Amygdala (tissue), 56 donors: ENCODE data around the gene FAM120AOS.

ENCODE experiments used
- DNase-seq, 56 donors: peaks; one replicate each; lab custom pipeline; 2025; lab: John Stamatoyannopoulos, UW

FAM120AOS gene

GRCh38 chr9:93468763-93469456, 15.5 kb upstream of the FAM120AOS start:
- DNase-seq: no peak

- DNase-seq: no peak
These were observed 14.1 kb upstream of the FAM120AOS start for GRCh38 chr9:93467462-93467861.

GRCh38 chr9:93467062-93467416, 13.7 kb upstream of the FAM120AOS start:
- no peak for DNase-seq

- no peak for DNase-seq
These were observed 13.2 kb upstream of the FAM120AOS start for GRCh38 chr9:93466416-93467061.

GRCh38 chr9:93465855-93466254, 12.5 kb upstream of the FAM120AOS start:
- no peak for DNase-seq

- no peak for DNase-seq
These were observed 11.5 kb upstream of the FAM120AOS start for GRCh38 chr9:93464876-93465275.

GRCh38 chr9:93464395-93464794, 11.0 kb upstream of the FAM120AOS start:
- no peak for DNase-seq

GRCh38 chr9:93463638-93464248, 10.4 kb upstream of the FAM120AOS start:
- DNase-seq: no peak

GRCh38 chr9:93461821-93462220, 8.4 kb upstream of the FAM120AOS start:
- DNase-seq: no peak

GRCh38 chr9:93461414-93461743, 8.0 kb upstream of the FAM120AOS start:
- no peak for DNase-seq

GRCh38 chr9:93460689-93461413, 7.5 kb upstream of the FAM120AOS start:
- DNase-seq: no peak

GRCh38 chr9:93459432-93459847, 6.1 kb upstream of the FAM120AOS start:
- DNase-seq: no peak

GRCh38 chr9:93458712-93459111, 5.3 kb upstream of the FAM120AOS start:
- DNase-seq: no peak

- no peak for DNase-seq
These were observed 3.6 kb upstream of the FAM120AOS start for GRCh38 chr9:93457006-93457405.

- no peak for DNase-seq
These were observed 3.1 kb upstream of the FAM120AOS start for GRCh38 chr9:93456504-93456903.

- no peak for DNase-seq
These were observed 2.6 kb upstream of the FAM120AOS start for GRCh38 chr9:93456022-93456421.

- peak in 7 of 56 donors; percentile 26 to 64 (median 46) for DNase-seq
These were observed 703 bp downstream of the FAM120AOS start for GRCh38 chr9:93452710-93453046.

- DNase-seq: peak in 33 of 56 donors; percentile 15 to 72 (median 48)
These were observed 1.3 kb downstream of the FAM120AOS start for GRCh38 chr9:93451849-93452709.

GRCh38 chr9:93450945-93451815, 2.2 kb downstream of the FAM120AOS start, which contains the start of gene FAM120A:
Gene FAM120A (plus strand): TSS chr9:93451685. CDS start chr9:93451916, 231 bp downstream.
- peak in 48 of 56 donors; percentile 13 to 78 (median 58) for DNase-seq
